ENCODE measurements around the gene AKR1D1. TPM values are rescaled to one million over a fixed set of nuclear protein-coding genes. Genes with fewer than 3 reads are reported as not detected.
A peak's percentile ranks its signal among the peaks of the same experiment; 100 is the strongest.

AKR1D1 gene
- total and polyA plus RNA-seq, 2 of the 13 experiments (the other 11 are each of a cell fraction or from before 2014, with no cell fraction given) = 6.9 to 37.0 TPM

- TF ChIP-seq, protein P1, sequence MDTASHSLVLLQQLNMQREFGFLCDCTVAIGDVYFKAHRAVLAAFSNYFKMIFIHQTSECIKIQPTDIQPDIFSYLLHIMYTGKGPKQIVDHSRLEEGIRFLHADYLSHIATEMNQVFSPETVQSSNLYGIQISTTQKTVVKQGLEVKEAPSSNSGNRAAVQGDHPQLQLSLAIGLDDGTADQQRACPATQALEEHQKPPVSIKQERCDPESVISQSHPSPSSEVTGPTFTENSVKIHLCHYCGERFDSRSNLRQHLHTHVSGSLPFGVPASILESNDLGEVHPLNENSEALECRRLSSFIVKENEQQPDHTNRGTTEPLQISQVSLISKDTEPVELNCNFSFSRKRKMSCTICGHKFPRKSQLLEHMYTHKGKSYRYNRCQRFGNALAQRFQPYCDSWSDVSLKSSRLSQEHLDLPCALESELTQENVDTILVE (CRISPR knock-in tag; IDR thresholded peaks at IDR 0.05) = 0 out of 2 replicates have a peak, but pooled peaks have one; percentile 31
- TF ChIP-seq, protein P2, sequence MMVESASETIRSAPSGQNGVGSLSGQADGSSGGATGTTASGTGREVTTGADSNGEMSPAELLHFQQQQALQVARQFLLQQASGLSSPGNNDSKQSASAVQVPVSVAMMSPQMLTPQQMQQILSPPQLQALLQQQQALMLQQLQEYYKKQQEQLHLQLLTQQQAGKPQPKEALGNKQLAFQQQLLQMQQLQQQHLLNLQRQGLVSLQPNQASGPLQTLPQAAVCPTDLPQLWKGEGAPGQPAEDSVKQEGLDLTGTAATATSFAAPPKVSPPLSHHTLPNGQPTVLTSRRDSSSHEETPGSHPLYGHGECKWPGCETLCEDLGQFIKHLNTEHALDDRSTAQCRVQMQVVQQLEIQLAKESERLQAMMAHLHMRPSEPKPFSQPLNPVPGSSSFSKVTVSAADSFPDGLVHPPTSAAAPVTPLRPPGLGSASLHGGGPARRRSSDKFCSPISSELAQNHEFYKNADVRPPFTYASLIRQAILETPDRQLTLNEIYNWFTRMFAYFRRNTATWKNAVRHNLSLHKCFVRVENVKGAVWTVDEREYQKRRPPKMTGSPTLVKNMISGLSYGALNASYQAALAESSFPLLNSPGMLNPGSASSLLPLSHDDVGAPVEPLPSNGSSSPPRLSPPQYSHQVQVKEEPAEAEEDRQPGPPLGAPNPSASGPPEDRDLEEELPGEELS (CRISPR knock-in tag; IDR thresholded peaks at IDR 0.05) = 0 out of 2 replicates have a peak, but pooled peaks have one; percentile 17
- no peak for TF ChIP-seq MLLT10 (CRISPR knock-in tag; IDR thresholded peaks at IDR 0.05)
- peak; percentile 71; the same call in 1 of the 2 replicates for TF ChIP-seq HMG20A (CRISPR knock-in tag; IDR thresholded peaks at IDR 0.05; ENCODE audit: borderline replicate concordance)
- 0 out of 2 replicates have a peak, but pooled peaks have one; percentile 32 for TF ChIP-seq ZNF574 (CRISPR knock-in tag; IDR thresholded peaks at IDR 0.05)
- peak; percentile 43; the same call in 1 of the 2 replicates for TF ChIP-seq HDAC2 (CRISPR knock-in tag; IDR thresholded peaks at IDR 0.05)
- no peak for TF ChIP-seq SAFB2 (CRISPR knock-in tag; IDR thresholded peaks at IDR 0.05; ENCODE audit: borderline replicate concordance, low read depth)
- TF ChIP-seq ZBTB46 (CRISPR knock-in tag; IDR thresholded peaks at IDR 0.05; ENCODE audit: borderline replicate concordance) = no peak
- 0 out of 2 replicates have a peak, but pooled peaks have one; percentile 24 for TF ChIP-seq NR2F6 (IDR thresholded peaks at IDR 0.05)
- TF ChIP-seq NR2F6 (CRISPR knock-in tag; IDR thresholded peaks at IDR 0.05) = no peak
- TF ChIP-seq HNF4G (IDR thresholded peaks at IDR 0.05; ENCODE audit: borderline replicate concordance, low read depth, low read length) = 0 out of 2 replicates have a peak, but pooled peaks have one; percentile 20
- TF ChIP-seq HNF4G (CRISPR knock-in tag; IDR thresholded peaks at IDR 0.05; ENCODE audit: borderline replicate concordance, low read depth) = no peak
- TF ChIP-seq, protein P3, sequence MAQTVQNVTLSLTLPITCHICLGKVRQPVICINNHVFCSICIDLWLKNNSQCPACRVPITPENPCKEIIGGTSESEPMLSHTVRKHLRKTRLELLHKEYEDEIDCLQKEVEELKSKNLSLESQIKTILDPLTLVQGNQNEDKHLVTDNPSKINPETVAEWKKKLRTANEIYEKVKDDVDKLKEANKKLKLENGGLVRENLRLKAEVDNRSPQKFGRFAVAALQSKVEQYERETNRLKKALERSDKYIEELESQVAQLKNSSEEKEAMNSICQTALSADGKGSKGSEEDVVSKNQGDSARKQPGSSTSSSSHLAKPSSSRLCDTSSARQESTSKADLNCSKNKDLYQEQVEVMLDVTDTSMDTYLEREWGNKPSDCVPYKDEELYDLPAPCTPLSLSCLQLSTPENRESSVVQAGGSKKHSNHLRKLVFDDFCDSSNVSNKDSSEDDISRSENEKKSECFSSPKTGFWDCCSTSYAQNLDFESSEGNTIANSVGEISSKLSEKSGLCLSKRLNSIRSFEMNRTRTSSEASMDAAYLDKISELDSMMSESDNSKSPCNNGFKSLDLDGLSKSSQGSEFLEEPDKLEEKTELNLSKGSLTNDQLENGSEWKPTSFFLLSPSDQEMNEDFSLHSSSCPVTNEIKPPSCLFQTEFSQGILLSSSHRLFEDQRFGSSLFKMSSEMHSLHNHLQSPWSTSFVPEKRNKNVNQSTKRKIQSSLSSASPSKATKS (CRISPR knock-in tag; IDR thresholded peaks at IDR 0.05) = peak; percentile 14; the same call in 1 of the 2 replicates
- TF ChIP-seq ZIK1 (CRISPR knock-in tag; IDR thresholded peaks at IDR 0.05; ENCODE audit: borderline replicate concordance, low read depth) = no peak
- no peak for TF ChIP-seq ZNF83 (CRISPR knock-in tag; IDR thresholded peaks at IDR 0.05; ENCODE audit: borderline replicate concordance)
Observed at GRCh38 chr7:138077809-138078208, 1.6 kb downstream of the AKR1D1 start (continued).

Data from HepG2 (cell line).